GM12878 (cell line): ENCODE results near the gene ATF6B. TPM values are rescaled to one million over a fixed set of nuclear protein-coding genes. Genes with fewer than 3 reads are reported as not detected.

Experiments
- ATAC-seq: fragments of 200-7000 bp; cut with Tn5 transposase; 3 replicates; pipeline ENCODE4 v1.9.1; 2020; ENCODE audit warnings: mild to moderate bottlenecking, moderate library complexity
- BruUV-seq: library from RNA; stranded (reverse); fragments of 400-500 nt; replicated peaks from 2 replicates; lab custom pipeline; 2021; lab: Mats Ljungman, UMichigan
- CTCF ChIA-PET: fragments of 300-600 bp; sonication (Branson Sonifier 250); formaldehyde crosslinking; extraction: SDS; loops from one replicate; lab custom pipeline; 2021; ENCODE audit warnings: inconsistent platforms; lab: Yijun Ruan, JAX
- POLR2A ChIA-PET: fragments of 350-600 bp; formaldehyde crosslinking; extraction: SDS; loops from one replicate; lab custom pipeline; 2021; ENCODE audit warnings: inconsistent platforms; lab: Charles Lee
- RAD21 ChIA-PET: fragments of 300-600 bp; sonication (Branson Sonifier 250); formaldehyde crosslinking; loops from one replicate; lab custom pipeline; 2023; ENCODE audit warnings: antibody characterized with exemption; ENCODE audit not compliant: unreplicated experiment; lab: Charles Lee
- SMC1A ChIA-PET: fragments of 300-600 bp; sonication (Branson Sonifier 250); formaldehyde crosslinking; loops from one replicate; lab custom pipeline; 2023; ENCODE audit not compliant: unreplicated experiment, uncharacterized antibody; lab: Charles Lee
- DNase-seq: peaks from one replicate; pipeline ENCODE4 v3.0.0-alpha.2; 2011; ENCODE audit warnings: low read depth, low spot score
- FAIRE-seq: peaks from 3 replicates; lab custom pipeline; 2011; peaks lifted over from hg19 to GRCh38; lab: Jason Lieb, UNC
- H2AFZ ChIP-seq: 2 replicates; pipeline ENCODE4 v1.6.0; 2011; ENCODE audit warnings: low read depth, low read length, control low read depth; ENCODE audit not compliant: control insufficient read depth
- H3K27ac ChIP-seq: 2 replicates; pipeline ENCODE4 v1.5.1; 2011; ENCODE audit warnings: control low read depth; ENCODE audit not compliant: control insufficient read depth, insufficient read depth
- H3K27me3 ChIP-seq, 2 experiments: replicated peaks in 1 of 2; 2 replicates each; pipeline versions ENCODE4 v1.6.0 to v1.6.1; 2011; ENCODE audit warnings: low read length in 1 of 2; ENCODE audit not compliant: control insufficient read depth in 2 of 2, insufficient read depth in 2 of 2
- H3K36me3 ChIP-seq, 2 experiments: 2 replicates each; pipeline ENCODE4 v1.5.1; 2011; ENCODE audit warnings: low read length in 1 of 2; ENCODE audit not compliant: control insufficient read depth in 2 of 2, insufficient read depth in 2 of 2
- H3K4me1 ChIP-seq: 2 replicates; pipeline ENCODE4 v1.6.1; 2011; ENCODE audit warnings: mild to moderate bottlenecking, low read length, moderate library complexity, mixed read lengths; ENCODE audit not compliant: control insufficient read depth, insufficient read depth
- H3K4me2 ChIP-seq: 2 replicates; pipeline ENCODE4 v1.6.0; 2011; ENCODE audit warnings: control low read depth; ENCODE audit not compliant: control insufficient read depth, insufficient read depth
- H3K4me3 ChIP-seq: fragments of 200-600 bp; sonication (generic); 2 replicates; pipeline ENCODE4 v1.5.1; 2016
- H3K79me2 ChIP-seq: 2 replicates; pipeline ENCODE4 v1.6.0; 2011; ENCODE audit warnings: low read length; ENCODE audit not compliant: control insufficient read depth, insufficient read depth
- H3K9ac ChIP-seq: 2 replicates; pipeline ENCODE4 v1.8.0; 2011; ENCODE audit warnings: low read length, control low read depth, mixed read lengths; ENCODE audit not compliant: control insufficient read depth, insufficient read depth
- H3K9me3 ChIP-seq: replicated peaks from 3 replicates; pipeline ENCODE4 v1.5.1; 2011; ENCODE audit warnings: mild to moderate bottlenecking, low read length; ENCODE audit not compliant: control insufficient read depth, insufficient read depth
- H4K20me1 ChIP-seq: 2 replicates; pipeline ENCODE4 v1.6.0; 2011; ENCODE audit not compliant: control insufficient read depth, insufficient read depth
- BACH1 ChIP-seq: fragments of 450-650 bp; IDR thresholded peaks from 2 replicates; pipeline ENCODE4 v1.6.1; 2017; ENCODE audit warnings: mild to moderate bottlenecking, borderline replicate concordance
- BHLHE40 ChIP-seq, 2 experiments: fragments of 450-650 bp in 1 of 2; IDR thresholded peaks; 2 replicates each; pipeline ENCODE4 v1.6.1; 2011 to 2017; ENCODE audit warnings: low read depth in 2 of 2, borderline replicate concordance in 1 of 2, improper control_type of control experiment in 1 of 2, low read length in 1 of 2, mild to moderate bottlenecking in 1 of 2
- EZH2 ChIP-seq: IDR thresholded peaks from 2 replicates; pipeline ENCODE4 v1.6.1; 2012; ENCODE audit warnings: low read depth, mild to moderate bottlenecking, control low read depth, inconsistent platforms, low read length, borderline replicate concordance; ENCODE audit not compliant: control insufficient read depth
- GATAD2B ChIP-seq: fragments of 450-650 bp; conservative IDR thresholded peaks from 2 replicates; pipeline ENCODE4 v1.6.1; 2017; ENCODE audit warnings: low read depth, mild to moderate bottlenecking, moderate library complexity
- HCFC1 ChIP-seq: fragments of 150-350 bp; IDR thresholded peaks from 2 replicates; pipeline ENCODE4 v1.6.1; 2014; ENCODE audit warnings: low read length
- POLR2AphosphoS5 ChIP-seq: IDR thresholded peaks from 2 replicates; pipeline ENCODE4 v1.6.1; 2011; ENCODE audit warnings: mild to moderate bottlenecking, low read length, inconsistent platforms
- REST ChIP-seq: IDR thresholded peaks from 2 replicates; pipeline ENCODE4 v1.6.1; 2012; ENCODE audit warnings: mild to moderate bottlenecking, low read depth, low read length
- STAT3 ChIP-seq: IDR thresholded peaks from 2 replicates; pipeline ENCODE4 v1.6.1; 2011; ENCODE audit warnings: low read depth, low read length, improper control_type of control experiment
- WGBS: methylation state at CpG from one replicate; pipeline ENCODE4 v1.1.6; 2016; ENCODE audit warnings: low lambda C conversion rate; ENCODE audit not compliant: insufficient replicate concordance, insufficient coverage; ENCODE audit errors: missing lambda C conversion rate; 5-methylcytosine and 5-hydroxymethylcytosine counted together
- in situ Hi-C: fragments of 300-500 bp; cut with MboI; formaldehyde crosslinking; loops from 9 replicates; pipeline ENCODE4 v1.14.3; 2018; ENCODE audit warnings: mixed read lengths
- intact Hi-C: fragments of 100-400 bp; cut with micrococcal nuclease; formaldehyde crosslinking; loops from one replicate; pipeline ENCODE4 v1.14.2; 2022; ENCODE audit not compliant: unreplicated experiment
- polyA plus RNA-seq, 11 experiments: library from polyadenylated mRNA; depleted of rRNA in 4 of 11; unstranded in 6 of 11; stranded (reverse) in 5 of 11; fragments of >200 nt; fragmentation: Nextera tagmentation in 4 of 11; fragmentation: Illumina TruSeq in 1 of 11; extraction: Ambion mirVana in 4 of 11; extraction: Trizol in 1 of 11; gene quantifications; 1 replicate in 1 of 11; 2 replicates in 10 of 11; pipeline versions ENCODE4 v1.2.1 to v1.2.3, GENCODE V29; 2011 to 2016; ENCODE audit warnings: inconsistent platforms in 2 of 11, missing spikeins in 2 of 11, low read depth in 1 of 11
- total RNA-seq, 4 experiments: library from RNA; depleted of rRNA in 3 of 4; stranded (reverse); fragments of >200 nt in 3 of 4; fragmentation: Illumina TruSeq in 1 of 4; extraction: Trizol in 1 of 4; gene quantifications; 2 replicates each; pipeline versions ENCODE4 v1.2.1 to v1.2.3, GENCODE V29; 2013 to 2021
- TF ChIP-seq, protein P1 (sequence below): fragments of 450-650 bp; IDR thresholded peaks from 2 replicates; pipeline ENCODE4 v1.6.1; 2017; ENCODE audit warnings: mild to moderate bottlenecking, moderate library complexity
- TF ChIP-seq, protein P2 (sequence below): fragments of 450-650 bp; IDR thresholded peaks from 2 replicates; pipeline ENCODE4 v1.6.1; 2017; ENCODE audit warnings: mild to moderate bottlenecking, low read depth, inconsistent platforms; ENCODE audit not compliant: poor library complexity, severe bottlenecking

Gene ATF6B
- total and polyA plus RNA-seq, 10 of the 15 experiments (the other 5 are each of a cell fraction or from before 2014, with no cell fraction given): 13.6 to 83.9 (median 44.0) TPM

- Histone ChIP-seq H4K20me1 (no peaks in the 10 kb centered on the region; the same call in 1 of the 2 replicates), H3K4me2 (no peak overlapping the region), H3K4me3 (no peak overlapping the region), H2AFZ (no peak overlapping the region), H3K9ac (no peak overlapping the region), H3K27ac (no peak overlapping the region), H3K4me1 (no peaks in the 10 kb centered on the region), H3K36me3 (peaks cover 0 to 3% of the 10 kb centered on the region in 2 experiments; a peak in 1 of 4 replicates), H3K27me3 (no peaks in the 10 kb centered on the region), H3K79me2 (no peaks in the 10 kb centered on the region), H3K9me3 (no peaks in the 10 kb centered on the region)
- POLR2A ChIA-PET: interaction anchor here (0.9 kb wide), 1 partner anchor 32 kb away, joined by 3 read pairs; no protein-coding TSS in a partner anchor
- no TSS peak for BruUV-seq
- FAIRE-seq: no peak
- 45% methylated on average over 7 of the region's 7 CpGs for WGBS
- CTCF ChIA-PET: interaction anchor here (1.2 kb wide), 1 partner anchor 32 kb away, joined by 4 read pairs; no protein-coding TSS in a partner anchor
- no peak for ATAC-seq
- intact Hi-C loops (no loop called here), in situ Hi-C loops (no loop called here)
- no peak for DNase-seq
- SMC1A ChIA-PET: interaction anchor here (0.8 to 0.9 kb wide), 2 partner anchors 45 to 92 kb away, joined by 3 read pairs; no protein-coding TSS in a partner anchor
- RAD21 ChIA-PET: interaction anchor here (1.1 kb wide), 1 partner anchor 32 kb away, joined by 5 read pairs; no protein-coding TSS in a partner anchor
- TF ChIP-seq EZH2 (no peak), BACH1 (no peak), GATAD2B (no peak), STAT3 (no peak), HCFC1 (no peak), BHLHE40 (IDR thresholded peaks at IDR 0.05; ENCODE audit: borderline replicate concordance in 1 of 2, low read depth in 2 of 2, low read length in 1 of 2) (no peak), POLR2AphosphoS5 (no peak), REST (no peak)
- TF ChIP-seq, protein P1, sequence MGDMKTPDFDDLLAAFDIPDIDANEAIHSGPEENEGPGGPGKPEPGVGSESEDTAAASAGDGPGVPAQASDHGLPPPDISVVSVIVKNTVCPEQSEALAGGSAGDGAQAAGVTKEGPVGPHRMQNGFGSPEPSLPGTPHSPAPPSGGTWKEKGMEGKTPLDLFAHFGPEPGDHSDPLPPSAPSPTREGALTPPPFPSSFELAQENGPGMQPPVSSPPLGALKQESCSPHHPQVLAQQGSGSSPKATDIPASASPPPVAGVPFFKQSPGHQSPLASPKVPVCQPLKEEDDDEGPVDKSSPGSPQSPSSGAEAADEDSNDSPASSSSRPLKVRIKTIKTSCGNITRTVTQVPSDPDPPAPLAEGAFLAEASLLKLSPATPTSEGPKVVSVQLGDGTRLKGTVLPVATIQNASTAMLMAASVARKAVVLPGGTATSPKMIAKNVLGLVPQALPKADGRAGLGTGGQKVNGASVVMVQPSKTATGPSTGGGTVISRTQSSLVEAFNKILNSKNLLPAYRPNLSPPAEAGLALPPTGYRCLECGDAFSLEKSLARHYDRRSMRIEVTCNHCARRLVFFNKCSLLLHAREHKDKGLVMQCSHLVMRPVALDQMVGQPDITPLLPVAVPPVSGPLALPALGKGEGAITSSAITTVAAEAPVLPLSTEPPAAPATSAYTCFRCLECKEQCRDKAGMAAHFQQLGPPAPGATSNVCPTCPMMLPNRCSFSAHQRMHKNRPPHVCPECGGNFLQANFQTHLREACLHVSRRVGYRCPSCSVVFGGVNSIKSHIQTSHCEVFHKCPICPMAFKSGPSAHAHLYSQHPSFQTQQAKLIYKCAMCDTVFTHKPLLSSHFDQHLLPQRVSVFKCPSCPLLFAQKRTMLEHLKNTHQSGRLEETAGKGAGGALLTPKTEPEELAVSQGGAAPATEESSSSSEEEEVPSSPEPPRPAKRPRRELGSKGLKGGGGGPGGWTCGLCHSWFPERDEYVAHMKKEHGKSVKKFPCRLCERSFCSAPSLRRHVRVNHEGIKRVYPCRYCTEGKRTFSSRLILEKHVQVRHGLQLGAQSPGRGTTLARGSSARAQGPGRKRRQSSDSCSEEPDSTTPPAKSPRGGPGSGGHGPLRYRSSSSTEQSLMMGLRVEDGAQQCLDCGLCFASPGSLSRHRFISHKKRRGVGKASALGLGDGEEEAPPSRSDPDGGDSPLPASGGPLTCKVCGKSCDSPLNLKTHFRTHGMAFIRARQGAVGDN: no peak
- TF ChIP-seq, protein P2, sequence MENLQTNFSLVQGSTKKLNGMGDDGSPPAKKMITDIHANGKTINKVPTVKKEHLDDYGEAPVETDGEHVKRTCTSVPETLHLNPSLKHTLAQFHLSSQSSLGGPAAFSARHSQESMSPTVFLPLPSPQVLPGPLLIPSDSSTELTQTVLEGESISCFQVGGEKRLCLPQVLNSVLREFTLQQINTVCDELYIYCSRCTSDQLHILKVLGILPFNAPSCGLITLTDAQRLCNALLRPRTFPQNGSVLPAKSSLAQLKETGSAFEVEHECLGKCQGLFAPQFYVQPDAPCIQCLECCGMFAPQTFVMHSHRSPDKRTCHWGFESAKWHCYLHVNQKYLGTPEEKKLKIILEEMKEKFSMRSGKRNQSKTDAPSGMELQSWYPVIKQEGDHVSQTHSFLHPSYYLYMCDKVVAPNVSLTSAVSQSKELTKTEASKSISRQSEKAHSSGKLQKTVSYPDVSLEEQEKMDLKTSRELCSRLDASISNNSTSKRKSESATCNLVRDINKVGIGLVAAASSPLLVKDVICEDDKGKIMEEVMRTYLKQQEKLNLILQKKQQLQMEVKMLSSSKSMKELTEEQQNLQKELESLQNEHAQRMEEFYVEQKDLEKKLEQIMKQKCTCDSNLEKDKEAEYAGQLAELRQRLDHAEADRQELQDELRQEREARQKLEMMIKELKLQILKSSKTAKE: no peak
These were observed 35.7 kb upstream of the ATF6B start for GRCh38 chr6:32163559-32164258.
